Hippocampal formation (tissue), 2 donors: ENCODE data around the gene PLEKHO1.
"Not testable (repeated sequence)": the region's sequence is repeated elsewhere in the genome, so short reads cannot be mapped to it uniquely, and the experiment has no call there.

Experiments
- DNase-seq, 2 donors: peaks; one replicate each; lab custom pipeline; 2025; lab: John Stamatoyannopoulos, UW

The PLEKHO1 gene

GRCh38 chr1:150149271-150150132, at the start of gene PLEKHO1:
TSS of gene PLEKHO1 (plus strand) at chr1:150149916. CDS start at chr1:150150258, 342 bp downstream.
- peak; percentile 45 to 55 for DNase-seq

DNA sequence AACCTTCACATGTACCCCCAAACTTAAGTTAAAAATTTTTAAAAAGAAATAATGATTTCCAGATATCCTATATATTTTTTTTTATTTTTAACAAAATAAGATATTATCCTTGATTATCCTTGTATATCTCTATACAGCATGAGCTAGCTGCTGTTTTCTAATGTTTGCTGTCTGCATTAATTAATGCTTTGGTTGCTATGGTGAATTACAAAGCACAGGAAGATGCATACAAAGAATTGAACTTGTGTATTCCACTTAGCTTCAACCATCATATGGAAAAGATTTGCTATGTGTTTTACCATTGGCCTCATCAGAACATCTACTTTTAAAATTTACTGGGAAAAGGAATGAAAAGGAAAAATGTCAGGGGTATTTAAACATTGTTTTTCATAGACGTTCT, 46.7 kb upstream of the PLEKHO1 start:
- no peak for DNase-seq

- DNase-seq: no peak
Observed at GRCh38 chr1:150106341-150106740, 43.4 kb upstream of the PLEKHO1 start.

GRCh38 chr1:150109586-150109985, 40.1 kb upstream of the PLEKHO1 start:
- DNase-seq: no peak

GRCh38 chr1:150110116-150110515, 39.6 kb upstream of the PLEKHO1 start:
- DNase-seq: no peak

DNA sequence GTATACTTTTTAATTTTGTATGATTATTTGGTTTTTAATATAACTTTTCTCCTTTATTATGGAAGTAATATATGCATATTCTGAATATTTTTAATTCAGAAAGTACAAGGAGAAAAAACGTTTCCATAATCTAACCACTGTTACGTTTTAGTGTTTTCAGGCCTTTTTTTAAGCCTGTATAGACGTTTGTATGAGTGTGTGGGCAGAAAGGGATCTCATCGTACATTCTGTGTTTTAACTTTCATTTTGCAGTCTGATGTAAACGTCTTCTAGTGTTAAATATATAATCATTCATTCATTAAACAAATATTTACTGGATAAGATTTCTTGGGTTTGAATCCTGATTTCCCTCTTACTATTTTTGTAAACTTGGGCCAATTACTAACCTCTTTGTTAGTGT, 38.0 kb upstream of the PLEKHO1 start:
- DNase-seq: no peak

DNA sequence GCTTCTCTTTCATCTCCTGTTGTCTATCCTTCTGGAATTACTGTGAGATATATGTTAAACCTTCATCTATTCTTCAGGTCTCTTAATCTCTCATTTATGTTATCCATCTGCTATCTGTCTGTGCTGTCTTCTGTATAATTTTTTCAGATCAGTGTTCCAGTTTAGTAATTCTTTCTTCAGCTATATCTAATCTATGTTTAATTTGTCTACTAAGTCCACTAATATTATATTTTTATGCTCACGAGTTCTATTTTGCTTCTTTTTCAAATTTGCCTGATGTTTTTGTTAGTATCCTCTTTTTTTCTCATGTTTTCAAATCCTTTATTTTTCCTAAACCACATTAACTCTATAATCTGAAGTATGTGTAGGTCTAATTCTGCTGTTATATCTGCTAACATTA, 34.6 kb upstream of the PLEKHO1 start:
- DNase-seq: no peak

DNA sequence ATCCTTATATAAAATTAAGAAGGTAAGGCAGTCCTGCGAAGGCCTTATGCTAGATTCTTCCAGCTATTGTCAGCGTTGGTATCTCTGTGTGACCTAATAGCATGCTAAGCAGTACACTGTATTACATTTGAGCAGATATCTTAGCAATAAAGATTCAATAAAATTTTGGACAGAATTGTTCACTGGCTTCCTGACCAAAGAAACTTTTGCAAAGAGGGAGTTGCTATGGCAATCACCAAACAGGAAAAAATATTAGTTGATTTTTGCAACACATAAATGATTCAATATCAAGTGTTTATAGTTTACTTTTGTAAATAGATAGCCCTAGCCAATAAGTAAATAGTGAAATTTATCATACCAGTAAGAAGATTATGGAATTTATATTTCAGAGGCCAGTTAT, 31.0 kb upstream of the PLEKHO1 start:
- no peak for DNase-seq

GRCh38 chr1:150121236-150121862, 28.4 kb upstream of the PLEKHO1 start:
- no peak for DNase-seq

GRCh38 chr1:150126811-150127210, 22.9 kb upstream of the PLEKHO1 start:
- no peak for DNase-seq

- no peak for DNase-seq
Observed at GRCh38 chr1:150127464-150127863, 22.3 kb upstream of the PLEKHO1 start.

GRCh38 chr1:150127868-150128267, 21.8 kb upstream of the PLEKHO1 start:
- DNase-seq: no peak

GRCh38 chr1:150132372-150132771, 17.3 kb upstream of the PLEKHO1 start:
- no peak for DNase-seq

DNA sequence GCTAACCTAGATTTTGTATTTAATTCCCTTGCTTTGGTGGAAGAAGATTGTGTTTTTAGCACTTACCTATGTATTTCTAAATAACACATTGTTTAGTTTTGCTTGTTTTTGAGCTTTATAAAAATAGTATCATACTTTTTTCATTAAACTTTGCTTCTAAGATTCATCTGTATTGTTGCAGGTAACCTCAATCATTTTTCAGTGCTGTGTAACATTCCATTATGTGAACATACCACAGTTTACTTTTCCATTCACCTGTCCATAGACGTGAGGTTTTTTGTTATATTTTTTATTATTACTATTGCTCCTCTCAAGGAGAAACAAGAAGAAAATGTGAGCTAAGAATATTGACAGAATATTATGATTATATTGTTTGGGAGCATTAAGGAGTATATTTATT, 15.2 kb upstream of the PLEKHO1 start:
- no peak for DNase-seq

GRCh38 chr1:150135400-150135799, 14.3 kb upstream of the PLEKHO1 start:
- not testable (repeated sequence) for DNase-seq

DNA sequence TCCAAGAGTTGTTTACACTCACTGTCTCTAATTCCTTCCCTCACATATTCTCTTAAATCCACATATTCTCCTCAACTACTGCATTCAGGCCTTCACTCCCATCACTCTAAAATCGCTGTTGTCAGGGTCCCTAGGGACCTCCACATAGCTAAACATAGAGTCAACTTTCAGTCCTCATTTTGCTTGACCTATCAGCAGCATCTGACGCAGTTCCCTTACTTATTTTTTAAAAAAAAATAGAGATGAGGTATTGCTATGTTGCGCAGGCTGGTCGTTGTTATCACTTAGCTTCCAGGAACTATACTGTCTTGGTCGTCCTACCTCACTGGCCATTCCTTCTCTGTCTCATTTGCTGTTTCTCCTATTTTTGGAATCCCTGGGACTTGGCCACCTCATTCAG, 11.7 kb upstream of the PLEKHO1 start:
- no peak for DNase-seq

DNA sequence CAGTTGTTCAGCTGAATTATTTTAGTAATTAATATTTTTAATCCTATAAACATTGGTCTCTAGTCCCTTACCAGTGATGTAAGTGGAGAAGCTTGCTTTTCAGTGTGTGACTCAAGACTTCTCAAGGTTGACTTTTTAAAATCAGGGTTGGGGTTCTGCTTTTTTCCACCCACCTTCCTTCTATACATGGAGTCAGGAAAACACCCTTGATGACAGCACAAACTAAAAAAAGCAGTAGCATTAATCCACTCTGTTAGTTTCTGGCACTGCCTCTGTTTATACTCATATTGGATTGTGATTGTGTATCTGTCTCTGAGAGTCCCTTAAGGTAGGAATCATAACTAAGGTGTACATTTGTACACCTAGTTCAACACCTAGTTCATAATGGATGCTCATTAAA, 8.3 kb upstream of the PLEKHO1 start:
- DNase-seq: no peak

DNA sequence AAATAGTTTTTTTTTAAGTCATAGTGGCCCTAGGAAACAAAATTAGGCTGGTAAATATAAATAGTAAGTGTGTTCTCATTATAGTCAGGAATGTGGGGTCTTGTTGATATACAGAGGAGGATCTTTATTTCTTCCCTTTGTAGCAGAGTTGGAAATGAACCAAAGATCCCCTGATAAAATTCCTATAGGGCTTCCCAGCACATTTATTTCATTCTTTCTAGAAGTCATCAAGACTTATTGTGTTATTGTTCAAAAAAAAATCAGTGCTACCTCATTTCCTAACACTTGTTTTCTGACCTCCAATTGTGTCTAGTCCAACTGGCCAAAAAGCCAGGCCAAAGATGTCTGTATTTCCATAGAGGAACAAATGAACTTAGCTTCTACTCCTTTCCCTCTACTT, 7.6 kb upstream of the PLEKHO1 start:
- no peak for DNase-seq

DNA sequence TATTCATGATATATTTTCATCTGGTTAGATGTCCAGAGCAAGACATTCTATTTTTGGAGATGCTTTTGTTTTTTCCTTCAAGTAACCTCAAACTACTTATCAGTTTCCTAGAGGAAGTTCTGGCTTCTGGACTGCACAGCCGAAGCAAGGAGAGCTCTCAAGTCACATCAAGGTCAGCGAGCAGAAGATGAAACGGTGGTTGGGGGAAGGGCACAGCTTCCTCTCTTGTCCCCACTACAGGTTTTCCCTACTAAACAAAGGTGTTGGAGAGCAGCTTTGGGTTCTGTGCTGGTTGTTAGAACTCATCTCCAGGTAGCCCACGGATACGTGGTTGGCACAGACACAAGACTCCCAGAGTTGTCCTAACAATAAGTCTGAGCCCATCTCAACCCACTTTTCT, 5.1 kb upstream of the PLEKHO1 start:
- no peak for DNase-seq

DNA sequence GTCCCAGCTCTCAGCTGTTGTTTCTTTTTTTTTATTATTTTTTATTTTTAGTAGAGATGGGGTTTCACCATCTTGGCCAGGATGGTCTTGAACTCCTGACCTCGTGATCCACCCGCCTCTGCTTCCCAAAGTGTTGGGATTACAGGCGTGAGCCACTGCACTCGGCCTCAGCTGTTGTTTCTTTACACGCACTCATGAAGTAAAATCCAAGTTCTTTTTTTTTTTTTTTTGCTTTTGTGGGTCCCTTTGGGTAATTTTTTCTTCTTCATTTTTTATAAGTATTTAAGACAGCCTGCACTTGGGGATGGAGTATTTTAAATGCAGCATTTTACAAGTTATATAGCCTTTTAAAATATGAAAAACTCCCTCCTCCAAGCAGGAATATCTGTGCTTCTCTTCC, 3.7 kb upstream of the PLEKHO1 start:
- DNase-seq: not testable (repeated sequence)

DNA sequence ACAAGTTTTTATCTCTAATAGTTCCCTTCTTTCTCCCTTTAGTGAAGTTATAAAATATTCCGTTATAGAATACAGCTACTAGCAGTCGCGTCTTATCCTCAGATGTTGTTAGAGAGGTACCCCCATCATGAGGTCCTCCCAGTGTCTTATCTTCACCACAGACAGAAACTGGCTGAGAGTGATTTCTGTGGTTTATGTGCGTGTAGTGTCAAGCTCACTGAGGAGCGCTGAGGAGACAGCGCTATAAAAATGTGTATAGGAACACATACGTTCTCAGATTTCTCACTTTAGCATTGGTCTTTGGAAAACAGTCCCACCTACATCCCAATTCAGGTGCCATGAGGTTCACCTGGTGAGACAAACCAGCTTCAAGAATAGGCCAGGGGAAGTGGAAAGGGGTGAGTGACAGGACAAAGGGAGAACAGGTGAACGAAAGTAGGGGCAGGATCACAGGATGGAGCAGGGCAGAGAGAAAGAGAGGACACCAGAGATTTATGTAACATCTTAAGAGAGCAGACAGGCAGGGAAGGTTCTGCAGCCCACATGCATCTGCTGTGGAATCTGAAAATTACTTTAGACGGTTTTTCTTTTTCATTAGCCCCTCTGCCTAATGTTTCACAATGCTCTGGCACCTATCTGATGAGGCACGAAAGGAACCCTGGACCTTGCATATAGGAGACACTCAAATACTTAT, 2.7 kb upstream of the PLEKHO1 start:
- DNase-seq: no peak

GRCh38 chr1:150148837-150149270, 862 bp upstream of the PLEKHO1 start:
- DNase-seq: no peak
